ENCODE data around the gene RPL37A. TPM values are rescaled to one million over a fixed set of nuclear protein-coding genes. Genes with fewer than 3 reads are reported as not detected.

Gene RPL37A
- total and polyA plus RNA-seq, 3 donors from 2014 or later, result 806 to 2,664 (median 1,188) TPM

GRCh38 chr2:216473187-216473586 lies 25.5 kb upstream of the RPL37A start:
- Histone ChIP-seq H3K36me3 (ENCODE audit: low read depth, missing control alignments) (no peaks in the 10 kb centered on the region), H3K9me3 (no peaks in the 10 kb centered on the region), H3K4me3 (no peak overlapping the region), H3K27ac (no peak overlapping the region), H3K4me1 (no peaks in the 10 kb centered on the region), H3K27me3 (no peaks in the 10 kb centered on the region)
- DNase-seq, result no peak
- WGBS, 2 donors, result 94 to 95% methylated on average over 3 of the region's 3 CpGs
- intact Hi-C loops (cut with DNase I; ENCODE audit: low total_unique reads), result no loop called here
- TF ChIP-seq POLR2A (IDR thresholded peaks at IDR 0.05) (no peak), CTCF (IDR thresholded peaks at IDR 0.05) (no peak)

- no peaks in the 10 kb centered on the region for H3K27me3 ChIP-seq
- H3K36me3 ChIP-seq (ENCODE audit: low read depth, missing control alignments), result no peaks in the 10 kb centered on the region
- no peak for TF ChIP-seq CTCF (IDR thresholded peaks at IDR 0.05)
- TF ChIP-seq POLR2A (IDR thresholded peaks at IDR 0.05), result no peak
- peaks cover 7% of the 10 kb centered on the region for H3K4me1 ChIP-seq
- no peak for DNase-seq
- H3K4me3 ChIP-seq, result no peak overlapping the region
- no peak overlapping the region for H3K27ac ChIP-seq
- no peaks in the 10 kb centered on the region for H3K9me3 ChIP-seq
- 86 to 87% methylated on average over 12 of the region's 12 CpGs for WGBS, 2 donors
- intact Hi-C loops (cut with DNase I; ENCODE audit: low total_unique reads), result no loop called here
These were observed 23.5 kb upstream of the RPL37A start for GRCh38 chr2:216474925-216475670.

- H3K9me3 ChIP-seq, result no peaks in the 10 kb centered on the region
- DNase-seq, result no peak
- WGBS, 2 donors, result 80 to 92% methylated on average over 6 of the region's 6 CpGs
- H3K4me1 ChIP-seq, result peaks cover 7% of the 10 kb centered on the region
- no peak overlapping the region for H3K27ac ChIP-seq
- TF ChIP-seq CTCF (IDR thresholded peaks at IDR 0.05) (no peak), POLR2A (IDR thresholded peaks at IDR 0.05) (no peak)
- H3K4me3 ChIP-seq, result no peak overlapping the region
- intact Hi-C loops (cut with DNase I; ENCODE audit: low total_unique reads), result no loop called here
- H3K27me3 ChIP-seq, result no peaks in the 10 kb centered on the region
- H3K36me3 ChIP-seq (ENCODE audit: low read depth, missing control alignments), result no peaks in the 10 kb centered on the region
These were observed 22.9 kb upstream of the RPL37A start for GRCh38 chr2:216475767-216476166.

GRCh38 chr2:216477283-216478035 lies 21.2 kb upstream of the RPL37A start:
- 42% methylated on average over 2 of the region's 2 CpGs for WGBS, 2 donors
- Histone ChIP-seq H3K4me1 (peaks cover 7% of the 10 kb centered on the region), H3K27ac (peak overlapping the region in 1 of 2 donors; percentile 51), H3K27me3 (no peaks in the 10 kb centered on the region), H3K9me3 (no peaks in the 10 kb centered on the region), H3K36me3 (ENCODE audit: low read depth, missing control alignments) (no peaks in the 10 kb centered on the region), H3K4me3 (no peak overlapping the region)
- no peak for TF ChIP-seq CTCF (IDR thresholded peaks at IDR 0.05)
- no peak for TF ChIP-seq POLR2A (IDR thresholded peaks at IDR 0.05)
- DNase-seq, result no peak
- intact Hi-C loops (cut with DNase I; ENCODE audit: low total_unique reads), result no loop called here
